HT1080 (cell line): Measurements from ENCODE around the gene SNCAIP. TPM values are rescaled to one million over a fixed set of nuclear protein-coding genes. Genes with fewer than 3 reads are reported as not detected.
A peak's percentile ranks its signal among the peaks of the same experiment; 100 is the strongest.

Experiments
- DNase-seq: peaks from one replicate; pipeline ENCODE4 v3.0.0-alpha.2; 2015; ENCODE audit warnings: low read depth
- total RNA-seq: library from RNA; depleted of rRNA; stranded (reverse); fragments of >200 nt; shearing (Covaris generic); gene quantifications from 2 replicates; pipeline ENCODE4 v1.2.3, GENCODE V29; 2014

The SNCAIP gene
- total RNA-seq, 1 experiment from 2014 or later = 6.5 TPM

- no peak for DNase-seq
Observed at GRCh38 chr5:122392224-122392623, 80.2 kb downstream of the SNCAIP start.

GRCh38 chr5:122392824-122393223 lies 80.8 kb downstream of the SNCAIP start:
- no peak for DNase-seq

GRCh38 chr5:122394284-122394930 lies 82.4 kb downstream of the SNCAIP start:
- no peak for DNase-seq

GRCh38 chr5:122398016-122398415 lies 86.0 kb downstream of the SNCAIP start:
- no peak for DNase-seq

- no peak for DNase-seq
Observed at GRCh38 chr5:122400341-122400740, 88.3 kb downstream of the SNCAIP start.

GRCh38 chr5:122400938-122401337 lies 88.9 kb downstream of the SNCAIP start:
- DNase-seq = no peak

GRCh38 chr5:122401976-122402725 lies 90.1 kb downstream of the SNCAIP start:
- DNase-seq = no peak

- DNase-seq = no peak
Observed at GRCh38 chr5:122402955-122403685, 91.1 kb downstream of the SNCAIP start.

GRCh38 chr5:122404018-122404417 lies 92.0 kb downstream of the SNCAIP start:
- DNase-seq = no peak

- DNase-seq = no peak
Observed at GRCh38 chr5:122404653-122405362, 92.8 kb downstream of the SNCAIP start.

- no peak for DNase-seq
Observed at GRCh38 chr5:122405751-122406150, 93.7 kb downstream of the SNCAIP start.

GRCh38 chr5:122406181-122406580 lies 94.1 kb downstream of the SNCAIP start:
- DNase-seq = no peak

GRCh38 chr5:122408592-122409224 lies 96.7 kb downstream of the SNCAIP start:
- no peak for DNase-seq

- DNase-seq = no peak
Observed at GRCh38 chr5:122412966-122413365, 100.9 kb downstream of the SNCAIP start.

GRCh38 chr5:122413722-122414121 lies 101.7 kb downstream of the SNCAIP start:
- DNase-seq = no peak

GRCh38 chr5:122415030-122415800 lies 103.2 kb downstream of the SNCAIP start:
- DNase-seq = peak; percentile 66

GRCh38 chr5:122415801-122416120 lies 103.7 kb downstream of the SNCAIP start:
- no peak for DNase-seq

- DNase-seq = no peak
Observed at GRCh38 chr5:122419142-122419894, 107.3 kb downstream of the SNCAIP start.

GRCh38 chr5:122420091-122420490 lies 108.1 kb downstream of the SNCAIP start:
- no peak for DNase-seq
